HCT116 (cell line): ENCODE data around the gene AADAT. TPM values are rescaled to one million over a fixed set of nuclear protein-coding genes. Genes with fewer than 3 reads are reported as not detected.

Experiments
- ATAC-seq: fragments of 200-7000 bp; cut with Tn5 transposase; 2 replicates; pipeline ENCODE4 v1.9.1; 2020; ENCODE audit warnings: mild to moderate bottlenecking, moderate library complexity
- BruUV-seq: library from RNA; stranded (reverse); fragments of 400-500 nt; replicated peaks from 2 replicates; lab custom pipeline; 2021; lab: Mats Ljungman, UMichigan
- CTCF ChIA-PET: fragments of 300-600 bp; sonication (Branson Sonifier 250); formaldehyde crosslinking; loops from one replicate; lab custom pipeline; 2021; ENCODE audit warnings: antibody characterized with exemption; lab: Charles Lee
- POLR2A ChIA-PET: fragments of 300-600, 350-600 bp; sonication (Branson Sonifier 250); formaldehyde crosslinking; loops from one replicate; lab custom pipeline; 2021; ENCODE audit warnings: antibody characterized with exemption; lab: Charles Lee
- RAD21 ChIA-PET, 2 experiments: fragments of 300-600 bp; sonication (Branson Sonifier 250); formaldehyde crosslinking; loops; one replicate each; lab custom pipeline; 2023; ENCODE audit warnings: low total read pairs in 2 of 2; ENCODE audit not compliant: uncharacterized antibody in 2 of 2, unreplicated experiment in 2 of 2, low non-redundant PET in 1 of 2; lab: Charles Lee
- DNase-seq: peaks from one replicate; pipeline ENCODE4 v3.0.0-alpha.2; 2010; ENCODE audit warnings: low read depth, low spot score
- H2AFZ ChIP-seq: fragments of 200-600 bp; shearing (Covaris generic), sonication (generic); 2 replicates; pipeline ENCODE4 v1.6.1; 2017; ENCODE audit warnings: low read depth, mixed run types, mixed read lengths, antibody characterized with exemption, low read length; ENCODE audit not compliant: poor library complexity, severe bottlenecking
- H3K27ac ChIP-seq: 2 replicates; pipeline ENCODE4 v1.5.1; 2012; ENCODE audit warnings: low read depth, low read length
- H3K27me3 ChIP-seq: fragments of 200-600 bp; sonication (generic); 2 replicates; pipeline ENCODE4 v1.6.1; 2016; ENCODE audit warnings: mixed run types, low read length, mixed read lengths; ENCODE audit not compliant: insufficient read depth
- H3K36me3 ChIP-seq, 2 experiments: fragments of 200-500 bp in 1 of 2; fragments of 200-600 bp in 1 of 2; sonication (Bioruptor generic) in 1 of 2; sonication (generic) in 1 of 2; 2 replicates each; pipeline versions ENCODE4 v1.5.1 to v1.6.1; 2014 to 2016; ENCODE audit warnings: low read length in 2 of 2, inconsistent platforms in 1 of 2, mixed read lengths in 1 of 2, mixed run types in 1 of 2; ENCODE audit not compliant: insufficient read depth in 2 of 2, control insufficient read depth in 1 of 2
- H3K4me1 ChIP-seq, 2 experiments: fragments of 200-600 bp in 1 of 2; sonication (generic) in 1 of 2; 2 replicates each; pipeline versions ENCODE4 v1.5.1 to v1.6.1; 2012 to 2017; ENCODE audit warnings: low read length in 2 of 2, inconsistent platforms in 1 of 2, mild to moderate bottlenecking in 1 of 2, mixed read lengths in 1 of 2, mixed run types in 1 of 2, moderate library complexity in 1 of 2; ENCODE audit not compliant: insufficient read depth in 2 of 2, control insufficient read depth in 1 of 2
- H3K4me2 ChIP-seq: fragments of 200-600 bp; sonication (generic); 2 replicates; pipeline ENCODE4 v1.6.1; 2017; ENCODE audit warnings: mixed run types, low read length, mixed read lengths
- H3K4me3 ChIP-seq, 2 experiments: fragments of 200-600 bp in 1 of 2; sonication (generic) in 1 of 2; replicated peaks in 1 of 2; 2 replicates each; pipeline ENCODE4 v1.5.1; 2011 to 2016; ENCODE audit warnings: low read length in 2 of 2, control low read depth in 1 of 2, low read depth in 1 of 2, mild to moderate bottlenecking in 1 of 2, mixed read lengths in 1 of 2, mixed run types in 1 of 2
- H3K79me2 ChIP-seq: fragments of 200-600 bp; sonication (generic); 2 replicates; pipeline ENCODE4 v1.6.1; 2017; ENCODE audit warnings: mild to moderate bottlenecking, mixed run types, low read length, moderate library complexity, mixed read lengths; ENCODE audit not compliant: insufficient read depth
- H3K9ac ChIP-seq: fragments of 200-600 bp; sonication (generic); 2 replicates; pipeline ENCODE4 v1.6.1; 2016; ENCODE audit warnings: low read length, mixed read lengths
- H3K9me2 ChIP-seq: fragments of 200-600 bp; sonication (generic), shearing (Covaris generic); 2 replicates; pipeline ENCODE4 v1.6.1; 2017; ENCODE audit warnings: mixed run types, mild to moderate bottlenecking, moderate library complexity; ENCODE audit not compliant: insufficient read depth
- H3K9me3 ChIP-seq, 2 experiments: fragments of 200-500 bp in 1 of 2; fragments of 200-600 bp in 1 of 2; sonication (Bioruptor generic) in 1 of 2; sonication (generic) in 1 of 2; 2 replicates each; pipeline ENCODE4 v1.6.1; 2014 to 2017; ENCODE audit warnings: low read length in 2 of 2, mixed read lengths in 2 of 2, inconsistent platforms in 1 of 2, low read depth in 1 of 2, mild to moderate bottlenecking in 1 of 2, mixed run types in 1 of 2, moderate library complexity in 1 of 2; ENCODE audit not compliant: control insufficient read depth in 1 of 2, insufficient read depth in 1 of 2
- H4K20me1 ChIP-seq: fragments of 200-600 bp; sonication (generic), shearing (Covaris generic); 2 replicates; pipeline ENCODE4 v1.6.1; 2017; ENCODE audit warnings: mixed run types, mild to moderate bottlenecking, moderate library complexity; ENCODE audit not compliant: insufficient read depth
- ATF3 ChIP-seq: IDR thresholded peaks from 2 replicates; pipeline ENCODE4 v1.6.1; 2012
- CTCF ChIP-seq, 3 experiments: fragments of 200-600 bp in 1 of 3; sonication (generic) in 1 of 3; IDR thresholded peaks in 2 of 3; conservative IDR thresholded peaks in 1 of 3; 2 replicates each; pipeline ENCODE4 v1.5.1; 2012 to 2017; ENCODE audit warnings: low read depth in 2 of 3, low read length in 2 of 3, antibody characterized with exemption in 1 of 3, borderline replicate concordance in 1 of 3, control low read depth in 1 of 3, mild to moderate bottlenecking in 1 of 3, mixed read lengths in 1 of 3, mixed run types in 1 of 3, moderate library complexity in 1 of 3; ENCODE audit not compliant: insufficient read depth in 1 of 3
- ELF1 ChIP-seq: IDR thresholded peaks from 2 replicates; pipeline ENCODE4 v1.6.1; 2012; ENCODE audit warnings: low read depth, borderline replicate concordance
- EZH2 ChIP-seq: fragments of 200-600 bp; sonication (generic); IDR thresholded peaks from 2 replicates; pipeline ENCODE4 v1.6.1; 2017; ENCODE audit warnings: antibody characterized with exemption, mixed run types
- EZH2phosphoT487 ChIP-seq: fragments of 200-600 bp; IDR thresholded peaks from 2 replicates; pipeline ENCODE4 v1.6.1; 2018; ENCODE audit warnings: antibody characterized with exemption, borderline replicate concordance
- FOSL1 ChIP-seq: IDR thresholded peaks from 2 replicates; pipeline ENCODE4 v1.6.1; 2012; ENCODE audit warnings: low read depth
- POLR2A ChIP-seq: IDR thresholded peaks from 2 replicates; pipeline ENCODE4 v1.7.0; 2011; ENCODE audit warnings: borderline replicate concordance; ENCODE audit not compliant: insufficient read depth, insufficient read length; ENCODE audit errors: extremely low read depth
- POLR2AphosphoS5 ChIP-seq: IDR thresholded peaks from 2 replicates; pipeline ENCODE4 v1.6.1; 2011; ENCODE audit warnings: mild to moderate bottlenecking, low read depth, low read length, moderate library complexity
- SIN3A ChIP-seq: IDR thresholded peaks from 2 replicates; pipeline ENCODE4 v1.6.1; 2012; ENCODE audit warnings: low read depth
- SP1 ChIP-seq: IDR thresholded peaks from 2 replicates; pipeline ENCODE4 v1.6.1; 2012; ENCODE audit warnings: low read depth
- SRF ChIP-seq: IDR thresholded peaks from 2 replicates; pipeline ENCODE4 v1.6.1; 2012; ENCODE audit warnings: low read depth
- TCF7L2 ChIP-seq: IDR thresholded peaks from 2 replicates; pipeline ENCODE4 v1.7.0; 2011; ENCODE audit warnings: borderline replicate concordance, inconsistent platforms; ENCODE audit not compliant: insufficient read depth, insufficient read length; ENCODE audit errors: extremely low read depth
- ZBTB33 ChIP-seq: IDR thresholded peaks from 2 replicates; pipeline ENCODE4 v1.6.1; 2011; ENCODE audit warnings: mild to moderate bottlenecking, low read length, moderate library complexity; ENCODE audit not compliant: insufficient replicate concordance; ENCODE audit errors: extremely low read depth
- ZFX ChIP-seq: fragments of 450-650 bp; IDR thresholded peaks from 2 replicates; pipeline ENCODE4 v1.6.1; 2017
- ZNF274 ChIP-seq: fragments of 200-500 bp; sonication (Bioruptor generic); IDR thresholded peaks from 2 replicates; pipeline ENCODE4 v1.6.1; 2014; ENCODE audit warnings: mild to moderate bottlenecking, low read depth, low read length, inconsistent platforms
- intact Hi-C: fragments of 100-400 bp; cut with micrococcal nuclease; formaldehyde crosslinking; loops from 2 replicates; pipeline ENCODE4 v1.10.0; 2022
- total RNA-seq: library from RNA; stranded (reverse); gene quantifications from one replicate; pipeline ENCODE4 v1.2.1, GENCODE V29; 2021; ENCODE audit not compliant: unreplicated experiment

Gene AADAT
- total RNA-seq, 1 experiment from 2014 or later, result 15.4 TPM

GRCh38 chr4:170033999-170034398, 55.8 kb downstream of the AADAT start:
- no peaks in the 10 kb centered on the region for H3K36me3 ChIP-seq
- no peaks in the 10 kb centered on the region for H3K9me3 ChIP-seq
- H3K79me2 ChIP-seq, result no peaks in the 10 kb centered on the region
- CTCF ChIA-PET, result no interaction called here
- DNase-seq (no peak), ATAC-seq (no peak)
- H3K4me2 ChIP-seq, result no peak overlapping the region
- intact Hi-C loops, result no loop called here
- no peak overlapping the region for H3K9ac ChIP-seq
- BruUV-seq, result no TSS peak
- H3K4me1 ChIP-seq, result no peaks in the 10 kb centered on the region
- POLR2A ChIA-PET, result no interaction called here
- no peaks in the 10 kb centered on the region for H4K20me1 ChIP-seq
- H3K9me2 ChIP-seq, result no peaks in the 10 kb centered on the region
- no peaks in the 10 kb centered on the region for H3K27me3 ChIP-seq
- TF ChIP-seq EZH2phosphoT487 (no peak), SIN3A (no peak), CTCF (IDR thresholded peaks at IDR 0.05 in 2 of 3, conservative IDR thresholded peaks at IDR 0.05 in 1 of 3; ENCODE audit: borderline replicate concordance in 1 of 3, insufficient read depth in 1 of 3, low read depth in 2 of 3, low read length in 2 of 3) (no peak), ATF3 (no peak), TCF7L2 (no peak), EZH2 (no peak), SP1 (no peak), POLR2AphosphoS5 (no peak), SRF (no peak), ZBTB33 (no peak), FOSL1 (no peak), POLR2A (no peak), ZNF274 (no peak), ELF1 (no peak), ZFX (no peak)
- TF ChIP-seq, all 23 proteins: peak for 0
- Histone ChIP-seq H3K27ac (no peak overlapping the region), H3K4me3 (no peak overlapping the region), H2AFZ (no peak overlapping the region)
- RAD21 ChIA-PET, result no interaction called here
